CD4-positive, alpha-beta T cell treated with Interleukin-1 beta for 1 hour (primary cell): ENCODE results near the gene SLC12A3.
A peak's percentile ranks its signal among the peaks of the same experiment; 100 is the strongest.

Experiments used
- DNase-seq, 2 donors: peaks; one replicate each; pipeline ENCODE4 v3.0.0-alpha.2; 2020 to 2022

Gene SLC12A3

GRCh38 chr16:56895813-56896212 lies 30.8 kb downstream of the SLC12A3 start:
- DNase-seq: no peak

- DNase-seq: no peak
Measured at GRCh38 chr16:56896244-56896643, 31.2 kb downstream of the SLC12A3 start.

GRCh38 chr16:56897026-56897799 lies 32.2 kb downstream of the SLC12A3 start:
- DNase-seq: no peak

- peak in 1 of 2 donors; percentile 18 for DNase-seq
Measured at GRCh38 chr16:56898847-56899246, 33.8 kb downstream of the SLC12A3 start.

- DNase-seq: no peak
Measured at GRCh38 chr16:56903866-56904265, 38.9 kb downstream of the SLC12A3 start.

GRCh38 chr16:56907401-56907800 lies 42.4 kb downstream of the SLC12A3 start:
- DNase-seq: no peak

- DNase-seq: no peak
Measured at GRCh38 chr16:56909527-56909979, 44.5 kb downstream of the SLC12A3 start.

- DNase-seq: no peak
Measured at GRCh38 chr16:56910112-56910511, 45.1 kb downstream of the SLC12A3 start.

GRCh38 chr16:56910654-56911539 lies 45.9 kb downstream of the SLC12A3 start:
- DNase-seq: peak in 1 of 2 donors; percentile 39

GRCh38 chr16:56911771-56912571 lies 47.0 kb downstream of the SLC12A3 start:
- peak in 1 of 2 donors; percentile 72 for DNase-seq

GRCh38 chr16:56912746-56913708 lies 48.0 kb downstream of the SLC12A3 start:
- DNase-seq: no peak

- no peak for DNase-seq
Measured at GRCh38 chr16:56914896-56915295, 49.9 kb downstream of the SLC12A3 start.

GRCh38 chr16:56915336-56916119 lies 50.5 kb downstream of the SLC12A3 start:
- DNase-seq: no peak

- peak; percentile 54 to 59 for DNase-seq
Measured at GRCh38 chr16:56916571-56917403, 51.8 kb downstream of the SLC12A3 start.

GRCh38 chr16:56918467-56919012 lies 53.5 kb downstream of the SLC12A3 start:
- no peak for DNase-seq

GRCh38 chr16:56919099-56919800 lies 54.2 kb downstream of the SLC12A3 start:
- DNase-seq: no peak

GRCh38 chr16:56921571-56921970 lies 56.6 kb downstream of the SLC12A3 start:
- no peak for DNase-seq

GRCh38 chr16:56923481-56924091 lies 58.6 kb downstream of the SLC12A3 start:
- DNase-seq: no peak
